Loucy (cell line): ENCODE results near the gene C9orf78.
A peak's percentile ranks its signal among the peaks of the same experiment; 100 is the strongest.

ENCODE experiments used
- H2AFZ ChIP-seq: fragments of 200-600 bp; sonication (generic); 2 replicates; pipeline ENCODE4 v1.6.0; 2016; ENCODE audit warnings: antibody characterized with exemption, mild to moderate bottlenecking, low read length, moderate library complexity
- H3F3A ChIP-seq: fragments of 200-600 bp; 2 replicates; pipeline ENCODE4 v1.6.0; 2016; ENCODE audit warnings: antibody characterized with exemption, low read depth, mild to moderate bottlenecking
- H3K27me3 ChIP-seq: fragments of 200-600 bp; sonication (generic); 2 replicates; pipeline ENCODE4 v1.6.1; 2014; ENCODE audit warnings: low read length, mild to moderate bottlenecking; ENCODE audit not compliant: insufficient read depth, poor library complexity, severe bottlenecking
- H3K36me3 ChIP-seq: fragments of 200-600 bp; sonication (generic); 2 replicates; pipeline ENCODE4 v1.6.1; 2016; ENCODE audit warnings: low read length; ENCODE audit not compliant: insufficient read depth
- H3K4me1 ChIP-seq: fragments of 200-600 bp; sonication (generic); 2 replicates; pipeline ENCODE4 v1.5.1; 2014; ENCODE audit warnings: low read length, mild to moderate bottlenecking; ENCODE audit not compliant: insufficient read depth, poor library complexity, severe bottlenecking
- H3K4me2 ChIP-seq: fragments of 200-600 bp; sonication (generic); 2 replicates; pipeline ENCODE4 v1.6.0; 2014; ENCODE audit warnings: antibody characterized with exemption, low read length, low read depth, mild to moderate bottlenecking; ENCODE audit not compliant: poor library complexity, severe bottlenecking
- H3K4me3 ChIP-seq: fragments of 200-600 bp; sonication (generic); 2 replicates; pipeline ENCODE4 v1.5.1; 2014; ENCODE audit warnings: low read length, mild to moderate bottlenecking, mixed read lengths; ENCODE audit not compliant: poor library complexity, severe bottlenecking
- H3K79me2 ChIP-seq: fragments of 200-600 bp; sonication (generic); 2 replicates; pipeline ENCODE4 v1.6.1; 2014; ENCODE audit warnings: low read length; ENCODE audit not compliant: insufficient read depth
- H3K9ac ChIP-seq: fragments of 200-600 bp; sonication (generic); 2 replicates; pipeline ENCODE4 v1.6.0; 2014; ENCODE audit warnings: mild to moderate bottlenecking, low read depth, low read length, moderate library complexity; ENCODE audit not compliant: poor library complexity, severe bottlenecking
- H3K9me2 ChIP-seq: fragments of 200-600 bp; sonication (generic); replicated peaks from 2 replicates; pipeline ENCODE4 v1.6.1; 2016; ENCODE audit warnings: low read depth, low read length, mixed read lengths
- H3K9me3 ChIP-seq: fragments of 200-600 bp; sonication (generic); 2 replicates; pipeline ENCODE4 v1.6.1; 2014; ENCODE audit warnings: mild to moderate bottlenecking, antibody characterized with exemption, low read length, low read depth; ENCODE audit not compliant: insufficient read depth
- H4K20me1 ChIP-seq: fragments of 200-600 bp; sonication (generic); 2 replicates; pipeline ENCODE4 v1.6.0; 2014; ENCODE audit warnings: antibody characterized with exemption, low read length, mild to moderate bottlenecking; ENCODE audit not compliant: insufficient read depth, poor library complexity, severe bottlenecking
- EZH2phosphoT487 ChIP-seq: fragments of 200-600 bp; IDR thresholded peaks from 2 replicates; pipeline ENCODE4 v1.6.1; 2018; ENCODE audit warnings: antibody characterized with exemption, mild to moderate bottlenecking, moderate library complexity, borderline replicate concordance
- TF ChIP-seq, protein P1 (sequence below): fragments of 200-600 bp; sonication (generic); conservative IDR thresholded peaks from 2 replicates; pipeline ENCODE4 v1.5.1; 2014; ENCODE audit warnings: mild to moderate bottlenecking, antibody characterized with exemption, low read length

The C9orf78 gene

DNA sequence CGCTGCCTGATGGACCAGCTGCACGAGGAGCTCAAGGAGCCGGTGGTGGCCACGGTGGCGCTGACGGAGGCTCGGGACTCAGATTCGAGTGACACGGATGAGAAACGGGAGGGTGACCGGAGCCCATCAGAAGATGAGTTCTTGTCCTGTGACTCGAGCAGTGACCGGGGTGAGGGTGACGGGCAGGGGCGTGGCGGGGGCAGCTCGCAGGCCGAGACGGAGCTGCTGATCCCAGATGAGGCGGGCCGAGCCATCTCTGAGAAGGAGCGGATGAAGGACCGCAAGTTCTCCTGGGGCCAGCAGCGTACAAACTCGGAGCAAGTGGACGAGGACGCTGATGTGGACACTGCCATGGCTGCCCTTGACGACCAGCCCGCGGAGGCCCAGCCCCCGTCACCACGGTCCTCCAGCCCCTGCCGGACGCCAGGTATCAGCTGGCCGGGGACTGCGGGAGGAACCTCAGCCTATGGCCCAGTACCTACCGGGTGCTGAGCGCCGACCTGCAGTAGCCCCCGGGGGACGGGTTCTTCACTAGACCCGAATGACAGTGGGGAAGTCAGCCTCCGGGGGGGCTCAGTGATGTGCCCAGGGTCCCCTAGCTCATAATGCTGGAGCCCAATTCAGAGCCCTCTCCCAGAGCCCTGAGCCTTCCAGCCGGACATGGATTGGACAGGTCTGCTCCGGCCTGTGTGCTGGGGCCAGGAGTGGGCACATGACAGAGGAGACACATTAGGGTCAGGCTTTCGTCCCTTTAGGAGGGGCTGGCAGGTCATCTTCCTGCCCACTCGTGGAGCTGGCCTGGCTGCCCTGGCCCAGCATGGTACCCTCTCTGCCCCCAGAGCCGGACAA, 33.2 kb upstream of the C9orf78 start:
- Histone ChIP-seq H3F3A (no peaks in the 10 kb centered on the region), H2AFZ (no peak overlapping the region), H4K20me1 (no peaks in the 10 kb centered on the region), H3K36me3 (no peaks in the 10 kb centered on the region), H3K4me3 (no peak overlapping the region), H3K27me3 (no peaks in the 10 kb centered on the region), H3K9ac (no peak overlapping the region), H3K79me2 (no peaks in the 10 kb centered on the region), H3K4me1 (peaks cover 37% of the 10 kb centered on the region), H3K9me3 (no peaks in the 10 kb centered on the region), H3K4me2 (no peak overlapping the region), H3K9me2 (no peaks in the 10 kb centered on the region)
- no peak for TF ChIP-seq EZH2phosphoT487
- TF ChIP-seq, protein P1, sequence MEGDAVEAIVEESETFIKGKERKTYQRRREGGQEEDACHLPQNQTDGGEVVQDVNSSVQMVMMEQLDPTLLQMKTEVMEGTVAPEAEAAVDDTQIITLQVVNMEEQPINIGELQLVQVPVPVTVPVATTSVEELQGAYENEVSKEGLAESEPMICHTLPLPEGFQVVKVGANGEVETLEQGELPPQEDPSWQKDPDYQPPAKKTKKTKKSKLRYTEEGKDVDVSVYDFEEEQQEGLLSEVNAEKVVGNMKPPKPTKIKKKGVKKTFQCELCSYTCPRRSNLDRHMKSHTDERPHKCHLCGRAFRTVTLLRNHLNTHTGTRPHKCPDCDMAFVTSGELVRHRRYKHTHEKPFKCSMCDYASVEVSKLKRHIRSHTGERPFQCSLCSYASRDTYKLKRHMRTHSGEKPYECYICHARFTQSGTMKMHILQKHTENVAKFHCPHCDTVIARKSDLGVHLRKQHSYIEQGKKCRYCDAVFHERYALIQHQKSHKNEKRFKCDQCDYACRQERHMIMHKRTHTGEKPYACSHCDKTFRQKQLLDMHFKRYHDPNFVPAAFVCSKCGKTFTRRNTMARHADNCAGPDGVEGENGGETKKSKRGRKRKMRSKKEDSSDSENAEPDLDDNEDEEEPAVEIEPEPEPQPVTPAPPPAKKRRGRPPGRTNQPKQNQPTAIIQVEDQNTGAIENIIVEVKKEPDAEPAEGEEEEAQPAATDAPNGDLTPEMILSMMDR: no peak

DNA sequence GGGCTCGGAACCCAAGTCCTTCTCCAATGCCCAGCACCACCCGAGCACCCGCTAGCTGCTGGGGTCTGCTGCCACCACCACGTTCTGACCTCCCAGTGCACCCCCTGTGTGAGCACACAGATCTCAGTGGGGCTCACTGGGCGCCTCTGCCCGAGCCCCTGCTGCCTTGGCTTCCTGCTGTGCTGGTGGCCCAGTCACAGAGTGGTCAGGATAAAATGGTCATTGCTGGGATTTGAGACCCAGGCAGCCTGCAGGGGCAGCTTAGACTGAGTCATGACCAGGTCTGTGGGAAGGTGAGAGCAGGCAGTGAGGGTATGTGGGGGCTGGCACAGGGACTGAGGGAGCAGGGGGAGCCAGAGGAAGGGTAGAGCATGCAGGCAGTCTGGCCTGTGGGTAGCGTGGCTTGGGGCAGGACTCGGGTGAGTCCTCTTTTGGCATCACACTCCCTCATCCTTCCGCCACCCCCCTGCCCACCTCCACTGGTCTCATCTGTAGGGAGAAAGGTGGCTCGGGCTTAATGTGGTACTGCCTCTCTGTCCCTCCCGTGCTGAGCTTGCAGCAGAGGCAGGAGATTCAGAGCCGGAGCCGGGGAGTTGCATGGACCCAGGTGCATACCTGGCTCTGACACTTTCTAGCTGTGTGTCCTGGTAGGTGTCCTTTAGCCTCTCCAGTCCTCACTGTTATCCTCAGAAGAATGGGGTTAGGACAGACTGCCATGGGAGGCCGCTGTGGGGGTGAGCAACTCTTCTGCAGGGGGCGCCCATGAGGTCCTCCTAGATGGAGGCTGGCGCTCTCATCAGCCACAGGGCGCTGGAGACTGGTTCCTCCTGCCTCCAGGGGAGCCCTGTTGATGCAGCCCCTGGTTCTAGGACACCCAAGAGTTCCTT, 32.3 kb upstream of the C9orf78 start:
- Histone ChIP-seq H3K9ac (peak overlapping the region; percentile 39), H3K36me3 (no peaks in the 10 kb centered on the region), H3K27me3 (no peaks in the 10 kb centered on the region), H4K20me1 (no peaks in the 10 kb centered on the region), H3K79me2 (no peaks in the 10 kb centered on the region), H3K9me2 (no peaks in the 10 kb centered on the region), H2AFZ (no peak overlapping the region), H3K9me3 (no peaks in the 10 kb centered on the region), H3K4me1 (peaks cover 37% of the 10 kb centered on the region), H3K4me2 (no peak overlapping the region), H3F3A (no peaks in the 10 kb centered on the region), H3K4me3 (no peak overlapping the region)
- no peak for TF ChIP-seq EZH2phosphoT487
- TF ChIP-seq, protein P1: peak; percentile 36; the same call in 1 of the 2 replicates

DNA sequence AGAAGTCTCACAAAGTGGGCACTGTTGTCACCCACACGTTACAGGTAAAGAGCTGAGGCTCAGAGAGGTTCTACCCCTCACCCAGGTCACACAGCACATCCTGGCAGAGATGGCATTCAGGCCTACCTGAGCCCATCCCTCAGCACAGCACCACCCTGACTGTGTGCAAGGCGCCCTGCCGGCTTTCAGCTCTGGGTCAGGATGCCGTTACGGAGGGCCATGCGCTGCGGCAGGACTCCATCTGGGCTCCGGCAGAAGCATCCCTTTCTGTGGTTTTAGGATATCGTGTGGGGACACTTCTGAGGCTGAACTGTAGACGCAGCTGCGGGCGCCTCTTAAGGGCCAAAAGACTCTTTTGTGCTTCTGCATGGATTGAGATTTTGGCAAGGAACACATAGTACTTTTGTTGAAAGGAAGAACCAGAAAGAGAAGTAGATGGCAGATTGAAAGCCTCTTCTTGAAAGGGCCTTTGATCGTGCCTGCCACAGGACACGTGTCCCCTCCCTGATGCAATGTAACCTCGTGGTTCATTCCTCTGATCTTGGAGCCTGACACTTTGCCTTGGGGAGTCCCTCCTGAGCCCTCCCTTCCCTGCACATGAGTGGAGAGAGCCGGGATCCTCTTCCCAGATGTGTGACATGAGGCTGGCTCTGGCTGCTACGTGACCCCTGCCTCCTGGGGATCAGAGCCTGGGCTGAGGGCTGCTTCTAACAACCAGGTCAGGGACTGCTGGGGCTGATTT, 31.5 kb upstream of the C9orf78 start:
- no peak overlapping the region for H2AFZ ChIP-seq
- H3K4me1 ChIP-seq: peaks cover 45% of the 10 kb centered on the region
- no peaks in the 10 kb centered on the region for H3F3A ChIP-seq
- H4K20me1 ChIP-seq: no peaks in the 10 kb centered on the region
- H3K9me3 ChIP-seq: no peaks in the 10 kb centered on the region
- TF ChIP-seq, protein P1: no peak
- no peak for TF ChIP-seq EZH2phosphoT487
- no peaks in the 10 kb centered on the region for H3K27me3 ChIP-seq
- H3K36me3 ChIP-seq: no peaks in the 10 kb centered on the region
- H3K9me2 ChIP-seq: no peaks in the 10 kb centered on the region
- H3K9ac ChIP-seq: peak overlapping the region; percentile 39
- no peak overlapping the region for H3K4me3 ChIP-seq
- no peak overlapping the region for H3K4me2 ChIP-seq
- no peaks in the 10 kb centered on the region for H3K79me2 ChIP-seq
